ENCODE data around the gene MGLL. TPM values are rescaled to one million over a fixed set of nuclear protein-coding genes. Genes with fewer than 3 reads are reported as not detected.

The MGLL gene
- total and polyA plus RNA-seq, 2 donors (not counting 1 experiment from before 2014, with no cell fraction given) = 1.7 to 6.9 TPM

GRCh38 chr3:127741690-127742089 is 80.6 kb downstream of the MGLL start:
- H3K9me3 Mint-ChIP-seq (ENCODE audit: insufficient read depth) = no peaks in the 10 kb centered on the region
- peaks cover 6% of the 10 kb centered on the region for H3K4me1 Mint-ChIP-seq
- ChIA-PET CTCF (no interaction called here), POLR2A (no interaction called here)
- H3K36me3 ChIP-seq (replicated peaks in 1 of 2; ENCODE audit: control extremely low read depth in 1 of 2, control insufficient read depth in 1 of 2, extremely low read depth in 1 of 2, insufficient read depth in 2 of 2, low read length in 1 of 2) = no peaks in the 10 kb centered on the region
- no peaks in the 10 kb centered on the region for H3K27me3 Mint-ChIP-seq
- no peaks in the 10 kb centered on the region for H4K20me1 ChIP-seq (ENCODE audit: control insufficient read depth, insufficient read depth, low read length, poor library complexity, severe bottlenecking)
- TF ChIP-seq EZH2 (IDR thresholded peaks at IDR 0.05; ENCODE audit: borderline replicate concordance, insufficient read depth, low read depth, low read length, poor library complexity, severe bottlenecking) (no peak), CTCF (IDR thresholded peaks at IDR 0.05) (no peak)
- H3K27me3 ChIP-seq (replicated peaks in 1 of 4; ENCODE audit: control extremely low read depth in 1 of 4, control insufficient read depth in 3 of 4, insufficient read depth in 4 of 4, low read length in 3 of 4) = no peaks in the 10 kb centered on the region
- WGBS (ENCODE audit: insufficient coverage) = no CpG with 5 or more reads among the region's 1 CpG
- ATAC-seq (ENCODE audit: low read depth) (no peak), DNase-seq (no peak)
- H2AFZ ChIP-seq (ENCODE audit: insufficient read depth, low read depth, low read length, poor library complexity, severe bottlenecking) = no peak overlapping the region
- no peak overlapping the region for H3K4me2 ChIP-seq (replicated peaks; ENCODE audit: low read depth, low read length, poor library complexity, severe bottlenecking)
- peaks cover 6 to 8% of the 10 kb centered on the region in 2 donors for H3K4me1 ChIP-seq (ENCODE audit: control insufficient read depth in 2 of 2, insufficient read depth in 2 of 2, low read length in 2 of 2)
- no peak overlapping the region for H3K9ac ChIP-seq (ENCODE audit: low read length)
- H3K27ac ChIP-seq (ENCODE audit: low read length in 2 of 2) = no peak overlapping the region
- H3K4me3 ChIP-seq (ENCODE audit: control extremely low read depth in 1 of 5, extremely low read depth in 1 of 5, insufficient read depth in 1 of 5, low read depth in 2 of 5, low read length in 4 of 5) = no peak overlapping the region
- H3K4me3 Mint-ChIP-seq = no peak overlapping the region
- intact Hi-C loops (cut with micrococcal nuclease) = no loop called here
- no peaks in the 10 kb centered on the region for H3K79me2 ChIP-seq (ENCODE audit: control insufficient read depth, insufficient read depth, low read length)
- H3K27ac Mint-ChIP-seq = no peak overlapping the region
- no peaks in the 10 kb centered on the region for H3K9me3 ChIP-seq (ENCODE audit: control extremely low read depth in 1 of 3, control insufficient read depth in 2 of 3, insufficient read depth in 1 of 3, low read length in 2 of 3)

GRCh38 chr3:127741246-127741645 is 81.1 kb downstream of the MGLL start:
- Histone ChIP-seq H3K79me2 (ENCODE audit: control insufficient read depth, insufficient read depth, low read length) (no peaks in the 10 kb centered on the region), H3K9ac (ENCODE audit: low read length) (no peak overlapping the region), H2AFZ (ENCODE audit: insufficient read depth, low read depth, low read length, poor library complexity, severe bottlenecking) (no peak overlapping the region), H3K4me2 (replicated peaks; ENCODE audit: low read depth, low read length, poor library complexity, severe bottlenecking) (no peak overlapping the region), H3K4me1 (ENCODE audit: control insufficient read depth in 2 of 2, insufficient read depth in 2 of 2, low read length in 2 of 2) (peaks cover 11 to 13% of the 10 kb centered on the region in 2 donors), H3K4me3 (ENCODE audit: control extremely low read depth in 1 of 5, extremely low read depth in 1 of 5, insufficient read depth in 1 of 5, low read depth in 2 of 5, low read length in 4 of 5) (no peak overlapping the region), H3K9me3 (ENCODE audit: control extremely low read depth in 1 of 3, control insufficient read depth in 2 of 3, insufficient read depth in 1 of 3, low read length in 2 of 3) (no peaks in the 10 kb centered on the region), H3K36me3 (replicated peaks in 1 of 2; ENCODE audit: control extremely low read depth in 1 of 2, control insufficient read depth in 1 of 2, extremely low read depth in 1 of 2, insufficient read depth in 2 of 2, low read length in 1 of 2) (no peaks in the 10 kb centered on the region), H4K20me1 (ENCODE audit: control insufficient read depth, insufficient read depth, low read length, poor library complexity, severe bottlenecking) (no peaks in the 10 kb centered on the region), H3K27ac (ENCODE audit: low read length in 2 of 2) (no peak overlapping the region), H3K27me3 (replicated peaks in 1 of 4; ENCODE audit: control extremely low read depth in 1 of 4, control insufficient read depth in 3 of 4, insufficient read depth in 4 of 4, low read length in 3 of 4) (no peaks in the 10 kb centered on the region)
- TF ChIP-seq EZH2 (IDR thresholded peaks at IDR 0.05; ENCODE audit: borderline replicate concordance, insufficient read depth, low read depth, low read length, poor library complexity, severe bottlenecking) (no peak), CTCF (IDR thresholded peaks at IDR 0.05) (no peak)
- ATAC-seq (ENCODE audit: low read depth) (no peak), DNase-seq (no peak)
- Mint-ChIP-seq H3K4me1 (peaks cover 8% of the 10 kb centered on the region), H3K9me3 (ENCODE audit: insufficient read depth) (no peaks in the 10 kb centered on the region), H3K27me3 (no peaks in the 10 kb centered on the region), H3K27ac (no peak overlapping the region), H3K4me3 (no peak overlapping the region)
- WGBS (ENCODE audit: insufficient coverage) = 100% methylated on average over 2 of the region's 8 CpGs
- CTCF ChIA-PET = no interaction called here
- intact Hi-C loops (cut with micrococcal nuclease) = no loop called here
- POLR2A ChIA-PET = no interaction called here
